IPS-11a (cell line): ENCODE results near the gene MIXL1.

Experiments used
- H3K4me3 ChIP-seq: one replicate; pipeline ENCODE4 v1.5.1; 2013; ENCODE audit warnings: low read depth, low read length, control low read depth

The MIXL1 gene

DNA sequence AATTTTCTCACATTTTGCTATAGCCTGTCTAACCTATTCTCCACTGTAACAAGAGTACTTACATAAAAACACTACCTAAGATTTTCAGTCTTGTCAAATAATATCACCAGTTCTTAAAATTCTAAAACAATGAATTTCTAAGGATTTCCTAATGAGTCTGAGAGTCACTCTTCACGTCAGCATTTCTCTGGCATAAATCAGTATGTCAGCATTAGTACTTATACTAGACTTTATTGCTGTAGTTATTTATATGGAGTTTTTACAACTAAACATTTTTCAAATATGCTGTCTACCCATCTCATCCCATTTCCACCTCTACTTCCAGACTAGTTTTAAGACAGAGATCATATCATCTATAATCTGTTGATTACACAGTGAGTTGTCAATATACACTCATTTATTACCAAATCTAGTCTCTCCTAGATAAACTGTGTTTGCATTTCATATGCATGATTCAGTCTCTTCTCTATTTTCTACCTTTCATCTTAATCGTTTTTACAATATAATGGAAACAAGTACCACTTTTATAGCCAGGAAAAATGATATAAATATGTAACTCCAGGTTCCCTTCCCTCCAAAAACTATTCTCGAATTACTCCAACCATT is 52.7 kb downstream of the MIXL1 start:
- H3K4me3 ChIP-seq, result no peak overlapping the region
